Measurements from ENCODE around the gene RNF213. TPM values are rescaled to one million over a fixed set of nuclear protein-coding genes. Genes with fewer than 3 reads are reported as not detected.

Gene RNF213
- total RNA-seq, 1 experiment from 2014 or later, result 61.4 TPM

GRCh38 chr17:80214878-80215210 lies 45.8 kb upstream of the RNF213 start:
- intact Hi-C loops (cut with micrococcal nuclease; ENCODE audit: unreplicated experiment), result no loop called here
- no peaks in the 10 kb centered on the region for H3K27me3 Mint-ChIP-seq (ENCODE audit: insufficient read depth, unreplicated experiment)
- no TSS peak for BruUV-seq (replicated peaks)
- Histone ChIP-seq H3K27me3 (replicated peaks; ENCODE audit: control insufficient read depth, insufficient read depth, low read length) (no peaks in the 10 kb centered on the region), H3K9me3 (no peaks in the 10 kb centered on the region), H3K4me1 (no peaks in the 10 kb centered on the region), H3K36me3 (ENCODE audit: control insufficient read depth, insufficient read depth, low read length) (peaks cover 3% of the 10 kb centered on the region), H3K4me3 (ENCODE audit: low read depth, low read length) (no peak overlapping the region)
- H3K4me3 Mint-ChIP-seq (ENCODE audit: unreplicated experiment), result no peak overlapping the region
- ChIA-PET POLR2A (no interaction called here), CTCF (no interaction called here)
- no peak for TF ChIP-seq CTCF (IDR thresholded peaks at IDR 0.05; ENCODE audit: insufficient read depth in 1 of 2, low read depth in 1 of 2, low read length in 1 of 2, severe bottlenecking in 1 of 2, unreplicated experiment in 1 of 2)
- H3K27ac Mint-ChIP-seq (ENCODE audit: unreplicated experiment), result no peak overlapping the region
- H3K9me3 Mint-ChIP-seq (ENCODE audit: unreplicated experiment), result no peaks in the 10 kb centered on the region
- peaks cover 32% of the 10 kb centered on the region for H3K36me3 Mint-ChIP-seq (ENCODE audit: insufficient read depth, unreplicated experiment)
- no peaks in the 10 kb centered on the region for H3K4me1 Mint-ChIP-seq (ENCODE audit: low read depth, unreplicated experiment)
- no peak for DNase-seq

GRCh38 chr17:80216473-80217456 lies 43.9 kb upstream of the RNF213 start:
- H3K9me3 Mint-ChIP-seq (ENCODE audit: unreplicated experiment), result no peaks in the 10 kb centered on the region
- intact Hi-C loops (cut with micrococcal nuclease; ENCODE audit: unreplicated experiment), result no loop called here
- peaks cover 31% of the 10 kb centered on the region for H3K36me3 Mint-ChIP-seq (ENCODE audit: insufficient read depth, unreplicated experiment)
- no peaks in the 10 kb centered on the region for H3K9me3 ChIP-seq
- ChIA-PET CTCF (no interaction called here), POLR2A (no interaction called here)
- H3K4me1 ChIP-seq, result 0 out of 2 replicates have a peak, but pooled peaks cover 6% of the 10 kb centered on the region
- no peaks in the 10 kb centered on the region for H3K27me3 ChIP-seq (replicated peaks; ENCODE audit: control insufficient read depth, insufficient read depth, low read length)
- BruUV-seq (replicated peaks), result no TSS peak
- no peaks in the 10 kb centered on the region for H3K27me3 Mint-ChIP-seq (ENCODE audit: insufficient read depth, unreplicated experiment)
- no peak for TF ChIP-seq CTCF (IDR thresholded peaks at IDR 0.05; ENCODE audit: insufficient read depth in 1 of 2, low read depth in 1 of 2, low read length in 1 of 2, severe bottlenecking in 1 of 2, unreplicated experiment in 1 of 2)
- no peak overlapping the region for H3K27ac Mint-ChIP-seq (ENCODE audit: unreplicated experiment)
- H3K4me1 Mint-ChIP-seq (ENCODE audit: low read depth, unreplicated experiment), result no peaks in the 10 kb centered on the region
- no peak overlapping the region for H3K4me3 ChIP-seq (ENCODE audit: low read depth, low read length)
- H3K4me3 Mint-ChIP-seq (ENCODE audit: unreplicated experiment), result no peak overlapping the region
- DNase-seq, result no peak
- peaks cover 3% of the 10 kb centered on the region for H3K36me3 ChIP-seq (ENCODE audit: control insufficient read depth, insufficient read depth, low read length)

GRCh38 chr17:80217703-80218362 lies 42.8 kb upstream of the RNF213 start:
- peaks cover 31% of the 10 kb centered on the region for H3K36me3 Mint-ChIP-seq (ENCODE audit: insufficient read depth, unreplicated experiment)
- no peaks in the 10 kb centered on the region for H3K9me3 ChIP-seq
- intact Hi-C loops (cut with micrococcal nuclease; ENCODE audit: unreplicated experiment), result no loop called here
- ChIA-PET POLR2A (no interaction called here), CTCF (no interaction called here)
- peaks cover 3% of the 10 kb centered on the region for H3K36me3 ChIP-seq (ENCODE audit: control insufficient read depth, insufficient read depth, low read length)
- no peak overlapping the region for H3K4me3 ChIP-seq (ENCODE audit: low read depth, low read length)
- H3K27me3 Mint-ChIP-seq (ENCODE audit: insufficient read depth, unreplicated experiment), result no peaks in the 10 kb centered on the region
- H3K4me1 ChIP-seq, result 0 out of 2 replicates have a peak, but pooled peaks cover 6% of the 10 kb centered on the region
- H3K4me1 Mint-ChIP-seq (ENCODE audit: low read depth, unreplicated experiment), result no peaks in the 10 kb centered on the region
- BruUV-seq (replicated peaks), result no TSS peak
- H3K4me3 Mint-ChIP-seq (ENCODE audit: unreplicated experiment), result no peak overlapping the region
- TF ChIP-seq CTCF (IDR thresholded peaks at IDR 0.05; ENCODE audit: insufficient read depth in 1 of 2, low read depth in 1 of 2, low read length in 1 of 2, severe bottlenecking in 1 of 2, unreplicated experiment in 1 of 2), result no peak
- no peak overlapping the region for H3K27ac Mint-ChIP-seq (ENCODE audit: unreplicated experiment)
- H3K9me3 Mint-ChIP-seq (ENCODE audit: unreplicated experiment), result no peaks in the 10 kb centered on the region
- no peak for DNase-seq
- H3K27me3 ChIP-seq (replicated peaks; ENCODE audit: control insufficient read depth, insufficient read depth, low read length), result no peaks in the 10 kb centered on the region

Measured in Caco-2 (cell line).